Endothelial cell (in vitro differentiated cells): ENCODE data around the gene TSR1. TPM values are rescaled to one million over a fixed set of nuclear protein-coding genes. Genes with fewer than 3 reads are reported as not detected.

ENCODE experiments used
- DNase-seq: peaks from one replicate; pipeline ENCODE4 v3.0.0; 2021; ENCODE audit warnings: low spot score
- H3K27ac Mint-ChIP-seq: one replicate; pipeline ENCODE4 v1.8.0; 2021; ENCODE audit warnings: mixed read lengths, inconsistent platforms; ENCODE audit not compliant: unreplicated experiment
- H3K27me3 Mint-ChIP-seq: one replicate; pipeline ENCODE4 v1.8.0; 2021; ENCODE audit warnings: mild to moderate bottlenecking, moderate library complexity, mixed read lengths, inconsistent platforms; ENCODE audit not compliant: unreplicated experiment
- H3K36me3 Mint-ChIP-seq: one replicate; pipeline ENCODE4 v1.8.0; 2021; ENCODE audit warnings: mild to moderate bottlenecking, low read depth, mixed read lengths, inconsistent platforms; ENCODE audit not compliant: unreplicated experiment
- H3K4me1 Mint-ChIP-seq: one replicate; pipeline ENCODE4 v1.8.0; 2021; ENCODE audit warnings: mild to moderate bottlenecking, mixed read lengths, inconsistent platforms; ENCODE audit not compliant: unreplicated experiment
- H3K4me3 Mint-ChIP-seq: one replicate; pipeline ENCODE4 v1.8.0; 2021; ENCODE audit warnings: mild to moderate bottlenecking, mixed read lengths, inconsistent platforms; ENCODE audit not compliant: unreplicated experiment
- H3K9me3 Mint-ChIP-seq: one replicate; pipeline ENCODE4 v1.8.0; 2021; ENCODE audit warnings: mixed read lengths, inconsistent platforms; ENCODE audit not compliant: unreplicated experiment
- CTCF ChIP-seq: fragments of 200-600 bp; sonication (generic); IDR thresholded peaks from one replicate; pipeline ENCODE4 v1.5.0; 2021; ENCODE audit warnings: antibody characterized with exemption; ENCODE audit not compliant: unreplicated experiment
- total RNA-seq: library from RNA; stranded (reverse); fragmentation: NEBNext Ultra II Directional; extraction: Animal tissue kit (Norgen Biotek cat#: 25700); gene quantifications from one replicate; pipeline ENCODE4 v1.2.1, GENCODE V29; 2021; ENCODE audit not compliant: unreplicated experiment

TSR1 gene
- total RNA-seq, 1 donor from 2014 or later: 20.9 TPM

GRCh38 chr17:2299756-2300155 lies 36.5 kb downstream of the TSR1 start:
- Mint-ChIP-seq H3K36me3 (peaks cover 29% of the 10 kb centered on the region), H3K27ac (peak overlapping the region; percentile 73), H3K4me1 (peaks cover 19% of the 10 kb centered on the region), H3K9me3 (no peaks in the 10 kb centered on the region), H3K4me3 (peak overlapping the region; percentile 33), H3K27me3 (peaks cover 7% of the 10 kb centered on the region)
- no peak for TF ChIP-seq CTCF
- no peak for DNase-seq

GRCh38 chr17:2299136-2299535 lies 37.1 kb downstream of the TSR1 start:
- Mint-ChIP-seq H3K4me3 (no peak overlapping the region), H3K4me1 (peaks cover 19% of the 10 kb centered on the region), H3K9me3 (no peaks in the 10 kb centered on the region), H3K27me3 (peaks cover 7% of the 10 kb centered on the region), H3K27ac (no peak overlapping the region), H3K36me3 (peaks cover 34% of the 10 kb centered on the region)
- no peak for DNase-seq
- TF ChIP-seq CTCF: no peak

GRCh38 chr17:2297023-2297422 lies 39.2 kb downstream of the TSR1 start:
- no peak for DNase-seq
- Mint-ChIP-seq H3K36me3 (peaks cover 41% of the 10 kb centered on the region), H3K27ac (no peak overlapping the region), H3K9me3 (no peaks in the 10 kb centered on the region), H3K4me1 (peaks cover 11% of the 10 kb centered on the region), H3K27me3 (no peaks in the 10 kb centered on the region), H3K4me3 (no peak overlapping the region)
- no peak for TF ChIP-seq CTCF

- peak overlapping the region; percentile 0 for H3K4me3 Mint-ChIP-seq
- H3K27ac Mint-ChIP-seq: no peak overlapping the region
- no peaks in the 10 kb centered on the region for H3K27me3 Mint-ChIP-seq
- no peaks in the 10 kb centered on the region for H3K9me3 Mint-ChIP-seq
- H3K36me3 Mint-ChIP-seq: peaks cover 48% of the 10 kb centered on the region
- peaks cover 11% of the 10 kb centered on the region for H3K4me1 Mint-ChIP-seq
- TF ChIP-seq CTCF: no peak
- DNase-seq: no peak
These were observed 40.7 kb downstream of the TSR1 start for GRCh38 chr17:2295575-2295974.

GRCh38 chr17:2292100-2292499 lies 44.2 kb downstream of the TSR1 start:
- Mint-ChIP-seq H3K27me3 (no peaks in the 10 kb centered on the region), H3K4me3 (no peak overlapping the region), H3K36me3 (peaks cover 41% of the 10 kb centered on the region), H3K4me1 (no peaks in the 10 kb centered on the region), H3K27ac (no peak overlapping the region), H3K9me3 (no peaks in the 10 kb centered on the region)
- TF ChIP-seq CTCF: no peak
- no peak for DNase-seq
